Activated naive CD4-positive, alpha-beta T cell treated with anti-CD3 and anti-CD28 coated beads, Interleukin-2, amount 10 ng/mL, durations not matched to agents 7 days and 5 days (primary cell): Measurements from ENCODE around the gene MBNL2.

Source experiments
- CTCF ChIA-PET: fragments of 350-600 bp; sonication (Branson Sonifier 250); formaldehyde crosslinking; loops from one replicate; lab custom pipeline; 2021; ENCODE audit warnings: antibody characterized with exemption; lab: Charles Lee
- DNase-seq: peaks from one replicate; pipeline ENCODE4 v3.0.0-alpha.2; 2020
- H3K27ac Mint-ChIP-seq: one replicate; pipeline ENCODE4 v1.8.0; 2021; ENCODE audit warnings: mild to moderate bottlenecking, moderate library complexity, mixed read lengths
- H3K27me3 Mint-ChIP-seq: one replicate; pipeline ENCODE4 v1.8.0; 2021; ENCODE audit warnings: mild to moderate bottlenecking, mixed read lengths
- H3K36me3 Mint-ChIP-seq: one replicate; pipeline ENCODE4 v1.8.0; 2021; ENCODE audit warnings: mixed read lengths
- H3K4me1 Mint-ChIP-seq: one replicate; pipeline ENCODE4 v1.8.0; 2021; ENCODE audit warnings: mixed read lengths
- H3K4me3 Mint-ChIP-seq: one replicate; pipeline ENCODE4 v1.8.0; 2021; ENCODE audit warnings: mild to moderate bottlenecking, moderate library complexity, mixed read lengths
- H3K9me3 Mint-ChIP-seq: one replicate; pipeline ENCODE4 v1.8.0; 2021; ENCODE audit warnings: mixed read lengths

The MBNL2 gene

GRCh38 chr13:97221989-97222700 is at the start of gene MBNL2:
Gene MBNL2, plus strand, starts transcription at chr13:97222333. Its CDS starts 53,903 bp downstream, at chr13:97276236.
- CTCF ChIA-PET = interaction anchor here (1.2 to 2.4 kb wide), 4 partner anchors 8 to 112 kb away, joined by 3 to 9 read pairs (median 5); no protein-coding TSS in a partner anchor
- DNase-seq = peak; percentile 92
- Mint-ChIP-seq H3K36me3 (no peaks in the 10 kb centered on the region), H3K27me3 (no peaks in the 10 kb centered on the region), H3K4me3 (peak within 1 kb of the TSS; percentile 83), H3K9me3 (no peaks in the 10 kb centered on the region), H3K4me1 (peaks cover 49% of the 10 kb centered on the region), H3K27ac (peak within 1 kb of the TSS; percentile 88)

DNA sequence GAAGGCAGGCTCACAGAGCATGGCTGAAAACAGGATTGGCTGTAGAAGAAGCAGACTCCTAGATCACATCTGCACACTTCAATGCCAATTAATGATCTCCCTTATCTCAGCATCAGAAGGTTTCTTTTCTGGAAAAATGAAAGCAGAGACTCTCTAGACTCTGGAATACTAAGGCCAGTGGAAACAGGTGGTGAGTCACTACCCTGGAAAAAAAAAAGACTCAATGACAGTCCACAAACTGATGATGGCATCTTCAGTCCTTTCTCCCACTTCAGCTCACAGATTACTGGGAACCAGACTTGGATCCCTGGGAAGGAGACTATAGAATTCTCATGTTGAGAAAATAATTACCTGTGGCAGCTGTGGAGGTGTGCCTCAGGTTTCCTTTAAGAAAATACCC is 47.5 kb upstream of the MBNL2 start:
- DNase-seq = no peak
- CTCF ChIA-PET = no interaction called here
- H3K36me3 Mint-ChIP-seq = no peaks in the 10 kb centered on the region
- peaks cover 2% of the 10 kb centered on the region for H3K9me3 Mint-ChIP-seq
- H3K27ac Mint-ChIP-seq = no peak overlapping the region
- H3K4me3 Mint-ChIP-seq = no peak overlapping the region
- H3K4me1 Mint-ChIP-seq = no peaks in the 10 kb centered on the region
- peaks cover 7% of the 10 kb centered on the region for H3K27me3 Mint-ChIP-seq

DNA sequence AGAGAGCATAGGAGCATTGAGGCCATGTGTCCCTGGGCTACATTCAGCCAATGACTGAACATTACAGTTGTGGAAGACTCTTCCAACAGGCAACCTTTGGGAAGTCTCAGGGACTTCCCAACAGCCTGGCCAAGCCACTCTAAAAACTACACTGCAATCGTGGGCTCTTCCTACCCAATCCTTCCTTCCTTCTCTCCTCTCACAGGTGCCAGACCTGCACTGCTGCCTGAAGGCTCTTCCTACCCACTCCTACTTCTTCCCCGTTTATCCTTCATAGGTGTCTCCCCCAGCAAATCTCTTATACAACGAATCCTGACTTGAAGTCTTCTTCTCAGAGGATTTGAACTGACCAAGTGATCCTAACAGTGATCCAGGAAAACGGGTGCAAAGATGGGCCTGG is 47.1 kb upstream of the MBNL2 start:
- DNase-seq = no peak
- H3K4me3 Mint-ChIP-seq = no peak overlapping the region
- CTCF ChIA-PET = no interaction called here
- H3K9me3 Mint-ChIP-seq = peaks cover 2% of the 10 kb centered on the region
- no peaks in the 10 kb centered on the region for H3K36me3 Mint-ChIP-seq
- no peaks in the 10 kb centered on the region for H3K4me1 Mint-ChIP-seq
- H3K27ac Mint-ChIP-seq = no peak overlapping the region
- H3K27me3 Mint-ChIP-seq = peaks cover 8% of the 10 kb centered on the region

DNA sequence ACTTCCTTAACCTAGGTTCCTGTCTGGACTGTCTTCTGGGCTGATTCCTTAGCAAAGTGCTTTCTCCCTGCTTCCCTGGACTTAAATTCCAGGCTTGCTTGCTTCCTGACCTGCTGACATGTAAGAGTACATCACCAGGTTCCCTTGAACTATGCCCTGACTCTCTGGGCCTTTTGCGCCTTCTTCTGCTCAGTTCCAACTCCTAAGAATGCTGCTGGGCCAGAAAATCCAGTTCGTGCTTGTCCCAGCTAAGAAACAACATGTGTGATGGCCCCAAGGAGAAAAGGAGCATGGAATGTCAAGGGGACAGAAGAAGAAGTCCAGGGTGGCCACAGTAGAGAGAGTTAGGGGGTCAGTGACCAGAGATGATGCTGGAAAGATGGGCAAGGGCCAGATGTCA is 42.6 kb upstream of the MBNL2 start:
- no peak overlapping the region for H3K27ac Mint-ChIP-seq
- no peak overlapping the region for H3K4me3 Mint-ChIP-seq
- no peaks in the 10 kb centered on the region for H3K4me1 Mint-ChIP-seq
- no peak for DNase-seq
- H3K27me3 Mint-ChIP-seq = peaks cover 8% of the 10 kb centered on the region
- H3K9me3 Mint-ChIP-seq = peaks cover 2% of the 10 kb centered on the region
- H3K36me3 Mint-ChIP-seq = no peaks in the 10 kb centered on the region
- CTCF ChIA-PET = no interaction called here

DNA sequence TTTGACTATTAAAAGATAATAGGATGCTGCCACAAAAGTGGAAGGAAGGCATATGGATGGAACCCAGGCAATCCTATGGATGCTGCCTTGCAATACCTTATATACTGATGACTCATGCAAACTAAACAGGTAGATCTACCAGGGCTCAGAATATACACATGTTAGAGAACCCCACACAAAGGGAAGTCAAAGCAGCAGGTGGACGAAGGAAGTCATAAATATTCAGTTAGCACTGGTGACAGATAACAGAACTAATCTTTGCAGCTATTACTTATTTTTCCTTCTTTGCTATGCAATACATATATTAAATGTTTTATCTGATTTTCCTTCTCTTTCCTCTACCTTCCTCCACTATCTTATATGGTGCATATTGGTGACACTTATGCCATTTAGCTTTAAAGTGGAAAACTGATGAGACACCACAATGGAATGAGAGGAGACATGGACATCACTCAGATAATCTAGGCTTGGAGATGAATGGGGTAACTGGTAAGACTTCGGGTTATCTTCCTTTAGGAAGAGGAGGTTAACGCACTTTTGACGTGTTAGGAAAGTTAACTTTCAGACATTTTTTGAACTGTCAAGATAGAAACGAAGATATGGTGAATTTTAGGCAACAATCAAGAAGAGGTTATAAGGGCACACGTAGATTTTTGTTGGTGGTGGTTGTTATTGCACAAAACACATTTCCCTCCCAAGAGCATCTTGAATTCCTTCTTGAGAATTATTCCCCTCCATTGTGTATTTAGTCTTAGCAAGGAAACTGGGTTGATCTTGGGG is 39.8 kb upstream of the MBNL2 start:
- Mint-ChIP-seq H3K4me3 (no peak overlapping the region), H3K9me3 (no peaks in the 10 kb centered on the region), H3K4me1 (no peaks in the 10 kb centered on the region), H3K27me3 (peaks cover 9% of the 10 kb centered on the region), H3K27ac (no peak overlapping the region), H3K36me3 (no peaks in the 10 kb centered on the region)
- CTCF ChIA-PET = no interaction called here
- no peak for DNase-seq

- Mint-ChIP-seq H3K9me3 (no peaks in the 10 kb centered on the region), H3K27me3 (peaks cover 14% of the 10 kb centered on the region), H3K4me3 (no peak overlapping the region), H3K36me3 (no peaks in the 10 kb centered on the region), H3K27ac (no peak overlapping the region), H3K4me1 (no peaks in the 10 kb centered on the region)
- no peak for DNase-seq
- CTCF ChIA-PET = no interaction called here
Measured at GRCh38 chr13:97185291-97185690, 36.8 kb upstream of the MBNL2 start.

DNA sequence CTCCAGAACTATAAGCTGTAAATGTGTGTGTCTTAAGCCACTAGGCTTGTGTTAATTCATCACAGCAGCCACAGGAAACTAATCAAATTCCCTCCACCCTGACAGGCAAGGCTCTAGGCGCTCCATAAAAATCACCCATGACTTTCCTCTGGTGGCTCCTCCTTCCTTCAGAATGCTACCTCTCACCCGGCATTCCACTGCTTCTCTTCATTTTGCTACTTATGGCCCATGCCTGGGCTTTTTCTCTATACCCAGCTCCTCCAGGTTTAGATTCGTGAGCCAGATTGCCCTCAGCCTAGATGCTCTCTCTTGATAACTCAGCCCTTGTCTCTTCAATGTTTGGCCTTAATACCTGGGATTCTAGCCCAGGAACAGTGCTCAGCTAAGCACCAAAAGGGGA is 36.4 kb upstream of the MBNL2 start:
- no peaks in the 10 kb centered on the region for H3K9me3 Mint-ChIP-seq
- peak overlapping the region; percentile 46 for H3K27ac Mint-ChIP-seq
- peaks cover 14% of the 10 kb centered on the region for H3K27me3 Mint-ChIP-seq
- no peak for DNase-seq
- H3K4me3 Mint-ChIP-seq = no peak overlapping the region
- no peaks in the 10 kb centered on the region for H3K36me3 Mint-ChIP-seq
- CTCF ChIA-PET = no interaction called here
- H3K4me1 Mint-ChIP-seq = no peaks in the 10 kb centered on the region

DNA sequence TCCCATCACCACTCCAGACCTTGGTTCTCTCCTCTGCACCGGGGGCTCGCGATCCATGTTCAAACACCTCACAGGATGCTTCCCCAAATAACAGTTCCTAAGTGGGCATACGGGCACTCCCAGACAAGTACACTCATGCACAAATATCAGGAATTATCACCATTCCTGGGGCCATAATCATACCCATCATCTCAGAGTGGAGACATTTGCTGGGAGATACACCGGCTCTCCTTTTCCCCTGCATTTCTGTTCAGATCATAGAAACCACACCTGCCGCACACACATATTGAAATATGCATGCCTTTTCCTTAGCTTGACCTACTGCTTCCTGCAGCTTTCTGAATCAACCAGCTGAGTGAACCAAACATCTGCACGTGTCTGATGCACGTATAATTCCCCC is 33.9 kb upstream of the MBNL2 start:
- H3K9me3 Mint-ChIP-seq = no peaks in the 10 kb centered on the region
- no peaks in the 10 kb centered on the region for H3K4me1 Mint-ChIP-seq
- no peak overlapping the region for H3K27ac Mint-ChIP-seq
- H3K27me3 Mint-ChIP-seq = peaks cover 14% of the 10 kb centered on the region
- no peaks in the 10 kb centered on the region for H3K36me3 Mint-ChIP-seq
- no peak overlapping the region for H3K4me3 Mint-ChIP-seq
- CTCF ChIA-PET = interaction anchor here (0.6 kb wide), 1 partner anchor 36 kb away, joined by 3 read pairs; no protein-coding TSS in a partner anchor
- DNase-seq = no peak

DNA sequence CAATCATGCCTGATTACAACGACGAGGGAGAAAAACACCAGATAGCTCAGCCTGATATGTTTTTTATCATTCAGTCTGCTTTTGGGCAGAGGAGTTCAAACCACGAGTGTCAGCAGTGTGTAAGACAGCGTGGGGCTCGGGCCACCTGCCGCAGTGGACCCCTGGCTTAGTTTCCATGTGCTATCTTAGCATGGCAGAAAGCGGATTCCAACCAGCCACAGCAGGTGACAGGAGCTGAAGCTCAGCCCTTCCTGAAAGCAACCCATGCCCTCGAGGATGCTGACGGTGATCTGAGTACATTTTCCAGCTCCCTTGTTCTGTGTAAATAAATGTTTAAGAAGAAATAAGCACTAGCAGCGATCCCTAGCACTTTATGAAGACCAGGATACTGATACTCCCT is 32.2 kb upstream of the MBNL2 start:
- peaks cover 14% of the 10 kb centered on the region for H3K27me3 Mint-ChIP-seq
- CTCF ChIA-PET = no interaction called here
- no peaks in the 10 kb centered on the region for H3K36me3 Mint-ChIP-seq
- no peaks in the 10 kb centered on the region for H3K4me1 Mint-ChIP-seq
- H3K9me3 Mint-ChIP-seq = no peaks in the 10 kb centered on the region
- no peak overlapping the region for H3K4me3 Mint-ChIP-seq
- H3K27ac Mint-ChIP-seq = no peak overlapping the region
- no peak for DNase-seq

GRCh38 chr13:97191142-97191541 is 31.0 kb upstream of the MBNL2 start:
- no peaks in the 10 kb centered on the region for H3K9me3 Mint-ChIP-seq
- CTCF ChIA-PET = no interaction called here
- H3K4me3 Mint-ChIP-seq = no peak overlapping the region

GRCh38 chr13:97191615-97192014 is 30.5 kb upstream of the MBNL2 start:
- DNase-seq = no peak
- Mint-ChIP-seq H3K4me1 (no peaks in the 10 kb centered on the region), H3K4me3 (no peak overlapping the region), H3K27ac (no peak overlapping the region), H3K27me3 (peaks cover 8% of the 10 kb centered on the region), H3K36me3 (no peaks in the 10 kb centered on the region), H3K9me3 (no peaks in the 10 kb centered on the region)
- CTCF ChIA-PET = no interaction called here

More at GRCh38 chr13:97191142-97191541, 31.0 kb upstream of the MBNL2 start:
- H3K4me1 Mint-ChIP-seq = no peaks in the 10 kb centered on the region
- H3K36me3 Mint-ChIP-seq = no peaks in the 10 kb centered on the region
- peaks cover 9% of the 10 kb centered on the region for H3K27me3 Mint-ChIP-seq
- no peak for DNase-seq
- no peak overlapping the region for H3K27ac Mint-ChIP-seq

GRCh38 chr13:97192166-97192565 is 30.0 kb upstream of the MBNL2 start:
- Mint-ChIP-seq H3K4me3 (no peak overlapping the region), H3K9me3 (no peaks in the 10 kb centered on the region), H3K27me3 (peaks cover 8% of the 10 kb centered on the region), H3K36me3 (no peaks in the 10 kb centered on the region), H3K27ac (no peak overlapping the region), H3K4me1 (no peaks in the 10 kb centered on the region)
- CTCF ChIA-PET = no interaction called here
- no peak for DNase-seq

DNA sequence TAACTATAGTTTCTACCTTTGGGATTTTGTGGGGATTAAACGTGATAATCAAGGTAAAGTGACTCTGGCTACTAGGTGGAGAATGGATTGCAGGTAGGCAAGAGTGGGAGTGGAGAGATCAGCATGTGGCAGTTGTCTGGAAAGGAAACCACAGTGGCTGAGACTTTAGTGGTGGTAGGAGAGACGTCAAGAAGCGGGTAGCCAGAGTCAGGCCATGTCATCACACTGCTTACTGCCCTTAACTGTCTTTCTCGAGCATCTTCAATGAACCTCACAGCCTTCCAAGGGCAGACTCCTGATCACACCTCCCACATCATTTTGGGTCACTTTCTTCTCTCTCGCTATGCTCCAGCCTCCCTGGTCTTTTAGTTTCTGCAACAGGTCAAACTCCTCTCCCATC is 28.6 kb upstream of the MBNL2 start:
- Mint-ChIP-seq H3K4me3 (no peak overlapping the region), H3K4me1 (no peaks in the 10 kb centered on the region), H3K36me3 (no peaks in the 10 kb centered on the region), H3K9me3 (no peaks in the 10 kb centered on the region), H3K27ac (no peak overlapping the region), H3K27me3 (peaks cover 4% of the 10 kb centered on the region)
- CTCF ChIA-PET = no interaction called here
- no peak for DNase-seq

- CTCF ChIA-PET = no interaction called here
- no peak overlapping the region for H3K27ac Mint-ChIP-seq
- peaks cover 7% of the 10 kb centered on the region for H3K27me3 Mint-ChIP-seq
- no peaks in the 10 kb centered on the region for H3K9me3 Mint-ChIP-seq
- H3K4me3 Mint-ChIP-seq = no peak overlapping the region
- DNase-seq = no peak
- H3K4me1 Mint-ChIP-seq = no peaks in the 10 kb centered on the region
- H3K36me3 Mint-ChIP-seq = no peaks in the 10 kb centered on the region
Measured at GRCh38 chr13:97194479-97194878, 27.7 kb upstream of the MBNL2 start.

DNA sequence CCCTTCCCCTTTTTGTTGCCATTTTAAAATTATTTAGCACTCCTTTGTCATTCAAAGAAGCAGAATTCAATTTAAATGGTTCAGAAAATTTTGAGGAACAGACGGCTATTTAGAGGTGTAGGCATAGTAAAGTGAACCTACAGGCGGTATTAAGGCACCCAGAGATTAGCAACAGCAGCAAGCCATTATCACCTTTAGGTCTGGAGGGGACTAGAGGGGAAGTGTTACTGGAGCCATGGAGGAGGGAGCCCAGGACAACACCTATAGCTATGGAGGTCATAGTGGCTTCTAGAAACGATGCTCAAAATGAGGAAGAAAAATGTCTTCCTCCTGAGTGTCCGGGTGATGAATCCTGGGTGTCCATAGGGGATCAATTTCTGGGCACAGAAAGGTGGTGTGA is 25.8 kb upstream of the MBNL2 start:
- no peaks in the 10 kb centered on the region for H3K9me3 Mint-ChIP-seq
- no peak overlapping the region for H3K27ac Mint-ChIP-seq
- CTCF ChIA-PET = no interaction called here

More for the DNA sequence above, 25.8 kb upstream of the MBNL2 start:
- H3K36me3 Mint-ChIP-seq = no peaks in the 10 kb centered on the region
- H3K4me3 Mint-ChIP-seq = no peak overlapping the region
- H3K4me1 Mint-ChIP-seq = no peaks in the 10 kb centered on the region
- DNase-seq = no peak
- H3K27me3 Mint-ChIP-seq = peaks cover 16% of the 10 kb centered on the region
